ENCODE results near the gene FHAD1. TPM values are rescaled to one million over a fixed set of nuclear protein-coding genes. Genes with fewer than 3 reads are reported as not detected.

FHAD1 gene
- total and polyA plus RNA-seq, 2 of the 13 experiments (the other 11 are each of a cell fraction or from before 2014, with no cell fraction given) = not detected

GRCh38 chr1:15212216-15212953, 34.6 kb upstream of the FHAD1 start:
- H3K9ac ChIP-seq (ENCODE audit: insufficient read depth, low read depth, low read length) = no peak overlapping the region
- H4K20me1 ChIP-seq (ENCODE audit: insufficient read depth, low read length) = peaks cover 6% of the 10 kb centered on the region; the same call in 1 of the 2 replicates
- in situ Hi-C loops (cut with HindIII; ENCODE audit: extremely low pct_ligation_motif_present, low pct_unique_long_range_greater_than_20kb) (no loop called here), intact Hi-C loops (cut with micrococcal nuclease; ENCODE audit: unreplicated experiment) (no loop called here)
- H3K79me2 ChIP-seq (ENCODE audit: insufficient read depth, low read length) = peaks cover 13% of the 10 kb centered on the region
- no peak overlapping the region for H3K27ac ChIP-seq (ENCODE audit: extremely low read length, insufficient read depth, low read length)
- no peak for DNase-seq (ENCODE audit: low spot score)
- WGBS (ENCODE audit: low lambda C conversion rate) = 81% methylated on average over 17 of the region's 17 CpGs
- ChIA-PET POLR2A (no interaction called here), CTCF (ENCODE audit: low intra/inter-chr PET ratio, low total read pairs) (no interaction called here)
- no peak for TF ChIP-seq ZGPAT (CRISPR knock-in tag; IDR thresholded peaks at IDR 0.05)
- no peak for TF ChIP-seq DMAP1 (CRISPR knock-in tag; IDR thresholded peaks at IDR 0.05)
- no peak for TF ChIP-seq SCMH1 (CRISPR knock-in tag; IDR thresholded peaks at IDR 0.05; ENCODE audit: borderline replicate concordance)
- TF ChIP-seq RARG (CRISPR knock-in tag; IDR thresholded peaks at IDR 0.05; ENCODE audit: low read depth) = no peak
- TF ChIP-seq ZFX (CRISPR knock-in tag; IDR thresholded peaks at IDR 0.05; ENCODE audit: low read depth) = no peak
- 0 out of 2 replicates have a peak, but pooled peaks have one; percentile 42 for TF ChIP-seq ZNF280B (CRISPR knock-in tag; IDR thresholded peaks at IDR 0.05; ENCODE audit: borderline replicate concordance)
- no peak for TF ChIP-seq XBP1 (CRISPR knock-in tag; IDR thresholded peaks at IDR 0.05)
- TF ChIP-seq ZFYVE20 (CRISPR knock-in tag; IDR thresholded peaks at IDR 0.05; ENCODE audit: borderline replicate concordance, low read depth) = no peak
- TF ChIP-seq, protein P1, sequence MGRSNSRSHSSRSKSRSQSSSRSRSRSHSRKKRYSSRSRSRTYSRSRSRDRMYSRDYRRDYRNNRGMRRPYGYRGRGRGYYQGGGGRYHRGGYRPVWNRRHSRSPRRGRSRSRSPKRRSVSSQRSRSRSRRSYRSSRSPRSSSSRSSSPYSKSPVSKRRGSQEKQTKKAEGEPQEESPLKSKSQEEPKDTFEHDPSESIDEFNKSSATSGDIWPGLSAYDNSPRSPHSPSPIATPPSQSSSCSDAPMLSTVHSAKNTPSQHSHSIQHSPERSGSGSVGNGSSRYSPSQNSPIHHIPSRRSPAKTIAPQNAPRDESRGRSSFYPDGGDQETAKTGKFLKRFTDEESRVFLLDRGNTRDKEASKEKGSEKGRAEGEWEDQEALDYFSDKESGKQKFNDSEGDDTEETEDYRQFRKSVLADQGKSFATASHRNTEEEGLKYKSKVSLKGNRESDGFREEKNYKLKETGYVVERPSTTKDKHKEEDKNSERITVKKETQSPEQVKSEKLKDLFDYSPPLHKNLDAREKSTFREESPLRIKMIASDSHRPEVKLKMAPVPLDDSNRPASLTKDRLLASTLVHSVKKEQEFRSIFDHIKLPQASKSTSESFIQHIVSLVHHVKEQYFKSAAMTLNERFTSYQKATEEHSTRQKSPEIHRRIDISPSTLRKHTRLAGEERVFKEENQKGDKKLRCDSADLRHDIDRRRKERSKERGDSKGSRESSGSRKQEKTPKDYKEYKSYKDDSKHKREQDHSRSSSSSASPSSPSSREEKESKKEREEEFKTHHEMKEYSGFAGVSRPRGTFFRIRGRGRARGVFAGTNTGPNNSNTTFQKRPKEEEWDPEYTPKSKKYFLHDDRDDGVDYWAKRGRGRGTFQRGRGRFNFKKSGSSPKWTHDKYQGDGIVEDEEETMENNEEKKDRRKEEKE (IDR thresholded peaks at IDR 0.05) = no peak
- TF ChIP-seq ESRRA (CRISPR knock-in tag; IDR thresholded peaks at IDR 0.05; ENCODE audit: low read depth) = no peak
- TF ChIP-seq, protein P2, sequence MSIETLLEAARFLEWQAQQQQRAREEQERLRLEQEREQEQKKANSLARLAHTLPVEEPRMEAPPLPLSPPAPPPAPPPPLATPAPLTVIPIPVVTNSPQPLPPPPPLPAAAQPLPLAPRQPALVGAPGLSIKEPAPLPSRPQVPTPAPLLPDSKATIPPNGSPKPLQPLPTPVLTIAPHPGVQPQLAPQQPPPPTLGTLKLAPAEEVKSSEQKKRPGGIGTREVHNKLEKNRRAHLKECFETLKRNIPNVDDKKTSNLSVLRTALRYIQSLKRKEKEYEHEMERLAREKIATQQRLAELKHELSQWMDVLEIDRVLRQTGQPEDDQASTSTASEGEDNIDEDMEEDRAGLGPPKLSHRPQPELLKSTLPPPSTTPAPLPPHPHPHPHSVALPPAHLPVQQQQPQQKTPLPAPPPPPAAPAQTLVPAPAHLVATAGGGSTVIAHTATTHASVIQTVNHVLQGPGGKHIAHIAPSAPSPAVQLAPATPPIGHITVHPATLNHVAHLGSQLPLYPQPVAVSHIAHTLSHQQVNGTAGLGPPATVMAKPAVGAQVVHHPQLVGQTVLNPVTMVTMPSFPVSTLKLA (IDR thresholded peaks at IDR 0.05) = peak; percentile 95
- no peak for TF ChIP-seq CREBL2 (CRISPR knock-in tag; IDR thresholded peaks at IDR 0.05; ENCODE audit: borderline replicate concordance)
- no peak for TF ChIP-seq SETDB1 (CRISPR knock-in tag; IDR thresholded peaks at IDR 0.05; ENCODE audit: borderline replicate concordance)
- TF ChIP-seq SRSF4 (IDR thresholded peaks at IDR 0.05; ENCODE audit: low read depth, low read length, poor library complexity, severe bottlenecking) = no peak
- TF ChIP-seq ZNF260 (CRISPR knock-in tag; IDR thresholded peaks at IDR 0.05; ENCODE audit: borderline replicate concordance, low read depth) = no peak
- TF ChIP-seq ZNF652 (CRISPR knock-in tag; IDR thresholded peaks at IDR 0.05; ENCODE audit: borderline replicate concordance, low read depth) = peak; percentile 63; the same call in 1 of the 2 replicates
- no peak for TF ChIP-seq HHEX (CRISPR knock-in tag; IDR thresholded peaks at IDR 0.05)
- H2AFZ ChIP-seq (ENCODE audit: low read length) = no peak overlapping the region
- H3K4me1 ChIP-seq (ENCODE audit: insufficient read depth, low read length) = peaks cover 8% of the 10 kb centered on the region
- FAIRE-seq = no peak
- H3K36me3 ChIP-seq (replicated peaks in 1 of 2; ENCODE audit: control insufficient read depth in 1 of 2, insufficient read depth in 2 of 2, low read length in 2 of 2) = peaks cover 8 to 29% of the 10 kb centered on the region in 2 experiments
- no peak for ATAC-seq
- BruUV-seq (replicated peaks) = no TSS peak
- no peak overlapping the region for H3K4me3 ChIP-seq (replicated peaks in 1 of 3; ENCODE audit: insufficient read depth in 1 of 3, low read depth in 2 of 3, low read length in 3 of 3)
- no peaks in the 10 kb centered on the region for H3K9me3 ChIP-seq (ENCODE audit: low read length)
- no peaks in the 10 kb centered on the region for H3K27me3 ChIP-seq (ENCODE audit: control insufficient read depth in 1 of 2, insufficient read depth in 2 of 2, low read length in 2 of 2)
- no peak overlapping the region for H3K4me2 ChIP-seq (ENCODE audit: low read depth, low read length)

Data from HepG2 (cell line).